CD4-positive, CD25-positive, alpha-beta regulatory T cell (primary cell): ENCODE measurements around the gene LRRC8C. TPM values are rescaled to one million over a fixed set of nuclear protein-coding genes. Genes with fewer than 3 reads are reported as not detected.

Source experiments
- ATAC-seq, 2 donors: fragments of 150-1000 bp; cut with Tn5 transposase; one replicate each; pipeline ENCODE4 v1.10.0; 2021; ENCODE audit warnings: low read depth in 2 of 2, moderate number of reproducible peaks in 2 of 2, moderate library complexity in 1 of 2
- DNase-seq, 3 donors: peaks; one replicate each; pipeline versions ENCODE4 v3.0.0 to v3.0.0-alpha.2; 2012 to 2022; ENCODE audit warnings: mixed read lengths in 1 of 3
- H3K27ac ChIP-seq: one replicate; pipeline ENCODE4 v1.7.0; 2013; ENCODE audit warnings: mild to moderate bottlenecking, low read length; ENCODE audit not compliant: insufficient read depth, poor library complexity, severe bottlenecking
- H3K27me3 ChIP-seq: one replicate; pipeline ENCODE4 v1.7.0; 2013; ENCODE audit warnings: low read length; ENCODE audit not compliant: control insufficient read depth, insufficient read depth
- H3K36me3 ChIP-seq: one replicate; pipeline ENCODE4 v1.7.0; 2013; ENCODE audit warnings: mild to moderate bottlenecking, low read length, moderate library complexity; ENCODE audit not compliant: control insufficient read depth, insufficient read depth
- H3K4me1 ChIP-seq: 2 replicates; pipeline ENCODE4 v1.7.0; 2013; ENCODE audit warnings: mild to moderate bottlenecking, low read length; ENCODE audit not compliant: insufficient read depth, control insufficient read depth, poor library complexity, severe bottlenecking
- H3K4me3 ChIP-seq: one replicate; pipeline ENCODE4 v1.7.0; 2013; ENCODE audit warnings: low read depth, mild to moderate bottlenecking, low read length, moderate library complexity
- H3K9me3 ChIP-seq, 2 experiments: 1 replicate in 1 of 2; 2 replicates in 1 of 2; pipeline ENCODE4 v1.7.0; 2013; ENCODE audit warnings: low read length in 2 of 2, mild to moderate bottlenecking in 1 of 2, moderate library complexity in 1 of 2; ENCODE audit not compliant: control insufficient read depth in 2 of 2
- H3K27ac Mint-ChIP-seq, 3 donors: one replicate each; pipeline ENCODE4 v1.8.0; 2020 to 2022; ENCODE audit warnings: mild to moderate bottlenecking in 3 of 3, mixed read lengths in 3 of 3, moderate library complexity in 2 of 3
- H3K27me3 Mint-ChIP-seq: one replicate; pipeline ENCODE4 v1.8.0; 2022; ENCODE audit warnings: mild to moderate bottlenecking, mixed read lengths
- H3K36me3 Mint-ChIP-seq: one replicate; pipeline ENCODE4 v1.8.0; 2020; ENCODE audit warnings: mixed read lengths
- H3K4me1 Mint-ChIP-seq, 4 donors: one replicate each; pipeline ENCODE4 v1.8.0; 2020 to 2022; ENCODE audit warnings: mixed read lengths in 4 of 4, mild to moderate bottlenecking in 1 of 4
- H3K4me3 Mint-ChIP-seq, 4 donors: one replicate each; pipeline ENCODE4 v1.8.0; 2020 to 2022; ENCODE audit warnings: mild to moderate bottlenecking in 4 of 4, mixed read lengths in 4 of 4, moderate library complexity in 3 of 4
- H3K9me3 Mint-ChIP-seq, 7 donors: one replicate each; pipeline ENCODE4 v1.8.0; 2020 to 2022; ENCODE audit warnings: mixed read lengths in 7 of 7, mild to moderate bottlenecking in 3 of 7, moderate library complexity in 2 of 7
- polyA plus RNA-seq, 4 donors: library from polyadenylated mRNA; unstranded; fragments of 300-500 nt; fragmentation: Illumina TruSeq; gene quantifications; one replicate each; pipeline ENCODE4 v1.2.3, GENCODE V29; 2021
- total RNA-seq: library from RNA; stranded (reverse); gene quantifications from one replicate; pipeline ENCODE4 v1.2.3, GENCODE V29; 2022

LRRC8C gene
- total and polyA plus RNA-seq, 5 donors from 2014 or later, result 22.8 to 70.4 (median 24.9) TPM

DNA sequence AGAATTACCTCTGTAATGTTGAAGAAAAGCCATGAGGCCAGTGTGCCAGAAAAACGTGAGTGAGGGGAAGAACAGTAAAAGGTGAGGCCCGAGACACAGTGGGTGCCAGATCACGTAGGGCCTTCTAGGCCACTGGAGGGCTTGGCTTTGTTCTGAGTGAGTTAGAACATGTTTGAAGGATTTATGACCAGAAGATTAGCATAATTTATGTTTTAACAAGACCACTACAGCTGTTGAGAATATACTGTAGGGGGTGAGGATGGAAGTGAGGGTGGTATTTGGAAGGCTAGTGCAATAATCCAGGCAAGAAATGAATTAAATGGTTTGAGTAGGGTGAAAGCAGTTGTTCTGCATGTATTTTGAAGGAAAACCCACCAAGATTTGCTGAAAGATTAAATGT lies 56.3 kb downstream of the LRRC8C start:
- Mint-ChIP-seq H3K4me3 (peak overlapping the region in 1 of 4 donors; percentile 34), H3K9me3 (peaks cover 0 to 4% (median 0%) of the 10 kb centered on the region in 7 donors), H3K27ac (peak overlapping the region; percentile 38 to 79 (median 65)), H3K4me1 (peaks cover 45 to 86% (median 77%) of the 10 kb centered on the region in 4 donors), H3K36me3 (peaks cover 66% of the 10 kb centered on the region), H3K27me3 (no peaks in the 10 kb centered on the region)
- Histone ChIP-seq H3K4me3 (no peak overlapping the region), H3K27me3 (no peaks in the 10 kb centered on the region), H3K36me3 (peaks cover 62% of the 10 kb centered on the region), H3K27ac (no peak overlapping the region), H3K9me3 (no peaks in the 10 kb centered on the region), H3K4me1 (peaks cover 32% of the 10 kb centered on the region)
- DNase-seq (no peak), ATAC-seq (no peak)

DNA sequence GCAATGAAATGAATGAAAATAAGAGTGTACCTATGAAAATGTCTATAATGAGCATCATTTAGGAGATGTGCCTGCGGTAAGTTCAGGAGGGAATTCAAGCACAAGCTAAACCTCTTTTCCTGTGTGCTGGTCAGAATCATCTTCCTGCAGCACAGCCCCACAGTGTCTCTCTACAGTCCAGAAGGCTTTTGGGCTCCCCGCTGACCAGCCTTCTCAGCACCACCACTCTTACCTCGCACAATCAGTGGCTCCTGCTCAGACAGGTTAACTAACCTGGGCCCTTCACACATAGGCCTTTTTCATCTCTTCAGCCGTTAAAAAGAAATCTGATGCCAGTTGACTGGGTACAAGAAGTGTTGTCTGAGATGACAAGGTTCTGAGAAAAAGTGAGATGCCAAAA lies 57.7 kb downstream of the LRRC8C start:
- Histone ChIP-seq H3K27ac (no peak overlapping the region), H3K36me3 (peaks cover 62% of the 10 kb centered on the region), H3K9me3 (no peaks in the 10 kb centered on the region), H3K4me3 (no peak overlapping the region), H3K4me1 (peaks cover 42% of the 10 kb centered on the region), H3K27me3 (no peaks in the 10 kb centered on the region)
- no peak for ATAC-seq
- peak overlapping the region in 1 of 4 donors; percentile 3 for H3K4me3 Mint-ChIP-seq
- peaks cover 0 to 4% (median 0%) of the 10 kb centered on the region in 7 donors for H3K9me3 Mint-ChIP-seq
- no peaks in the 10 kb centered on the region for H3K27me3 Mint-ChIP-seq
- H3K36me3 Mint-ChIP-seq, result peaks cover 58% of the 10 kb centered on the region
- peaks cover 41 to 89% (median 77%) of the 10 kb centered on the region in 4 donors for H3K4me1 Mint-ChIP-seq
- no peak for DNase-seq
- H3K27ac Mint-ChIP-seq, result peak overlapping the region; percentile 63 to 83 (median 79)

DNA sequence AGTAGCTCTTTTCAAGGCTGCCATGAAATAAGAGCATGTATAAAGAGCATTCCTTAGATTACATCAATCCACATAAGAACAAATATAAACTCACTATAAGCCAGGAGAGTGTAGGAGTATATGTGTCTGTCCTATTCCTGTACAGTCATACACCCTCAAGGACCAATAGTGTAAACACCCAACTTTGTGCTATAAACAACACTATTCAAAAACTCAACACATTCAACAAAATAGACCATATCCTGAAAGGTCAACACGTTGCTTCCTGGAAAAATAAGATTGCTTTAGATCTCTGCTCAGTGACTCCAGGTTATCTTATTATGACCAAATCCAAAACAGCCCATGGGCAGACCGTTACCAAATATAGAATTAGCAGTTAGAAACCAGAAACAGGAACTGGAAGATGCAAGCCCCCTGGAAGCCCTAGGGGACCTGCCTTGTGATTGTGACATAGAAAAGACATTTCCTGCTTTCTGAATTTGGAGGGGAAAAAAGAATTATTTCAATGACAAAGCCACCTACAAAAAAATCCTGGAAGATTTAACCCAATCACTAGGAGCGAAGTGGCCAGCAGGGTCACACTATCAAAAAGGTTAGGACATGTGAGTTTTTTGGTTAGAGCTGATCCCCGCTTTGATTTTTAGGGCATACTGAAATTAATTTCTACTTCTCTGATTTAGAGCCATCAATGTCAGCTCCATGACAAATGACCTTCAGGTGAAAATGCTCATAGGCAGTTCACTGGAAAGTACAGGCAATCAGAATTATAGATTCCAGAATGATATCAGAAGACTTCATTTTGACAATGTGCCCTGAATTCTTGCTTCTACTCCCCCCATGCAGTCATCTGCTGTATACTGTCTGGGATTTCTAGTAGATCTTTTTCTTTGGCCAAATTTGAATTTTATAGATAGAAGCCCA lies 59.9 kb downstream of the LRRC8C start:
- no peaks in the 10 kb centered on the region for H3K27me3 ChIP-seq
- peaks cover 63% of the 10 kb centered on the region for H3K4me1 ChIP-seq
- peaks cover 43% of the 10 kb centered on the region for H3K36me3 Mint-ChIP-seq
- peaks cover 39% of the 10 kb centered on the region for H3K36me3 ChIP-seq
- H3K4me3 ChIP-seq, result peak overlapping the region; percentile 19
- H3K4me3 Mint-ChIP-seq, result peak overlapping the region; percentile 4 to 69 (median 6)
- peaks cover 36 to 91% (median 77%) of the 10 kb centered on the region in 4 donors for H3K4me1 Mint-ChIP-seq
- no peaks in the 10 kb centered on the region for H3K9me3 Mint-ChIP-seq
- ATAC-seq (no peak), DNase-seq (no peak)
- peak overlapping the region; percentile 79 to 95 (median 88) for H3K27ac Mint-ChIP-seq
- H3K27me3 Mint-ChIP-seq, result no peaks in the 10 kb centered on the region
- peak overlapping the region; percentile 58 for H3K27ac ChIP-seq
- H3K9me3 ChIP-seq, result no peaks in the 10 kb centered on the region

- peaks cover 12% of the 10 kb centered on the region for H3K36me3 ChIP-seq
- Mint-ChIP-seq H3K4me3 (peak overlapping the region; percentile 3 to 36 (median 21)), H3K9me3 (peaks cover 0 to 2% (median 0%) of the 10 kb centered on the region in 7 donors), H3K27ac (peak overlapping the region; percentile 75 to 98 (median 88)), H3K36me3 (peaks cover 29% of the 10 kb centered on the region), H3K27me3 (no peaks in the 10 kb centered on the region), H3K4me1 (peaks cover 54 to 96% (median 80%) of the 10 kb centered on the region in 4 donors)
- H3K4me1 ChIP-seq, result peaks cover 92% of the 10 kb centered on the region
- no peaks in the 10 kb centered on the region for H3K9me3 ChIP-seq
- H3K4me3 ChIP-seq, result peak overlapping the region; percentile 49
- H3K27me3 ChIP-seq, result no peaks in the 10 kb centered on the region
- ATAC-seq (no peak), DNase-seq (peak in 1 of 3 donors; percentile 16)
- peak overlapping the region; percentile 72 for H3K27ac ChIP-seq
Measured at GRCh38 chr1:89695847-89696246, 62.9 kb downstream of the LRRC8C start.

GRCh38 chr1:89697383-89697782 lies 64.5 kb downstream of the LRRC8C start:
- H3K4me3 Mint-ChIP-seq, result peak overlapping the region in 3 of 4 donors; percentile 53 to 85 (median 80)
- Histone ChIP-seq H3K36me3 (peaks cover 10% of the 10 kb centered on the region), H3K27ac (peak overlapping the region; percentile 64), H3K4me1 (peaks cover 92% of the 10 kb centered on the region), H3K4me3 (peak overlapping the region; percentile 73), H3K9me3 (no peaks in the 10 kb centered on the region), H3K27me3 (no peaks in the 10 kb centered on the region)
- H3K27ac Mint-ChIP-seq, result peak overlapping the region; percentile 88 to 99 (median 92)
- DNase-seq (no peak), ATAC-seq (no peak)
- peaks cover 38% of the 10 kb centered on the region for H3K36me3 Mint-ChIP-seq
- peaks cover 46 to 97% (median 81%) of the 10 kb centered on the region in 4 donors for H3K4me1 Mint-ChIP-seq
- peaks cover 0 to 2% (median 0%) of the 10 kb centered on the region in 7 donors for H3K9me3 Mint-ChIP-seq
- no peaks in the 10 kb centered on the region for H3K27me3 Mint-ChIP-seq

DNA sequence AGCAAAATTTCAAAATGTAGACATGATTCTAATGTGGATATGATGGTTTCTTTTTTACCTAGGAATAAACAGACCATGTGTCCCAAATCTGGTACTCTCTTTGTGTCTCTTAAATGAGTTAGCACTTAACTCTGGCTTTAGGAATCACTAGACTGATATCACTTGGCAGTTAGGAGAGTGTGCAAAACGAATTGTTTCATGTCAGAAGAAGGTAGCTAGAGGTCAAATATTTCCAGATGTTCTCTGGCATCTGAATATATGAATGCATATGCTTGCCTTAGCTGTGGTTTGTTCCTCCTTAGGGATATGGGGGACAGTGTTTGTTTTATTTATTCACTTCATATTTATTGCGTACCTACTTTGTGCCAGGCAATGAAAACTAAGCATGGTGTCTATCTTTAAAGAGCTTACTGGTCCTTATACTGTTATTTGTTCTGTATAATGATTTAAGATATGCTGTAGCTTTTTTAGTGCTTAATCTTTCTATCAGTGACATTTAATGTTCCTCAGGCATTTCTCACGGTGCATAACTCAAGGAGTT lies 65.2 kb downstream of the LRRC8C start:
- no peak for ATAC-seq
- peaks cover 0 to 2% (median 0%) of the 10 kb centered on the region in 7 donors for H3K9me3 Mint-ChIP-seq
- H3K4me1 Mint-ChIP-seq, result peaks cover 45 to 95% (median 78%) of the 10 kb centered on the region in 4 donors
- Histone ChIP-seq H3K36me3 (peaks cover 10% of the 10 kb centered on the region), H3K4me3 (peak overlapping the region; percentile 73), H3K27ac (peak overlapping the region; percentile 64), H3K4me1 (peaks cover 91% of the 10 kb centered on the region), H3K9me3 (no peaks in the 10 kb centered on the region), H3K27me3 (no peaks in the 10 kb centered on the region)
- peak overlapping the region; percentile 88 to 99 (median 92) for H3K27ac Mint-ChIP-seq
- peak overlapping the region; percentile 53 to 85 (median 81) for H3K4me3 Mint-ChIP-seq
- peaks cover 38% of the 10 kb centered on the region for H3K36me3 Mint-ChIP-seq
- H3K27me3 Mint-ChIP-seq, result no peaks in the 10 kb centered on the region
- DNase-seq, result no peak

GRCh38 chr1:89698624-89699023 lies 65.7 kb downstream of the LRRC8C start:
- peak overlapping the region; percentile 64 for H3K27ac ChIP-seq
- ATAC-seq, result peak; percentile 65 to 83
- Mint-ChIP-seq H3K27me3 (no peaks in the 10 kb centered on the region), H3K4me1 (peaks cover 49 to 95% (median 77%) of the 10 kb centered on the region in 4 donors), H3K4me3 (peak overlapping the region; percentile 53 to 85 (median 81)), H3K27ac (peak overlapping the region; percentile 88 to 99 (median 92)), H3K36me3 (peaks cover 41% of the 10 kb centered on the region), H3K9me3 (peaks cover 0 to 2% (median 0%) of the 10 kb centered on the region in 7 donors)
- H3K4me3 ChIP-seq, result peak overlapping the region; percentile 73
- no peaks in the 10 kb centered on the region for H3K27me3 ChIP-seq
- H3K9me3 ChIP-seq, result no peaks in the 10 kb centered on the region
- peaks cover 10% of the 10 kb centered on the region for H3K36me3 ChIP-seq
- peak in 2 of 3 donors; percentile 27 to 62 for DNase-seq
- H3K4me1 ChIP-seq, result peaks cover 92% of the 10 kb centered on the region
